SK-N-SH treated with all-trans-retinoic acid at 6 μM for 48 hours (cell line): Measurements from ENCODE around the gene PLN.

ENCODE experiments used
- ATAC-seq: fragments of 200-7000 bp; cut with Tn5 transposase; 3 replicates; pipeline ENCODE4 v1.9.1; 2020; ENCODE audit warnings: mild to moderate bottlenecking, moderate library complexity
- ARNTL ChIP-seq: fragments of 450-650 bp; formaldehyde crosslinking; IDR thresholded peaks from 2 replicates; pipeline ENCODE4 v1.5.0; 2020; ENCODE audit warnings: low read depth, mild to moderate bottlenecking, moderate library complexity, borderline replicate concordance
- BACH2 ChIP-seq: fragments of 250-450 bp; sonication (Bioruptor Pico); IDR thresholded peaks from 2 replicates; pipeline ENCODE4 v1.9.0; 2021; ENCODE audit warnings: mild to moderate bottlenecking, borderline replicate concordance
- CREB5 ChIP-seq: fragments of 250-450 bp; sonication (Bioruptor Pico); IDR thresholded peaks from 2 replicates; pipeline ENCODE4 v1.5.1; 2020; ENCODE audit warnings: low read depth, mild to moderate bottlenecking, moderate library complexity
- CSDC2 ChIP-seq: fragments of 250-450 bp; sonication (Bioruptor Pico); IDR thresholded peaks from 2 replicates; pipeline ENCODE4 v1.5.0; 2020; ENCODE audit warnings: mild to moderate bottlenecking, moderate library complexity
- ESRRG ChIP-seq: fragments of 250-450 bp; sonication (Bioruptor Pico); IDR thresholded peaks from 2 replicates; pipeline ENCODE4 v1.6.1; 2021; ENCODE audit warnings: mild to moderate bottlenecking
- GLIS3 ChIP-seq: fragments of 250-450 bp; sonication (Bioruptor Pico); IDR thresholded peaks from 2 replicates; pipeline ENCODE4 v1.5.0; 2020; ENCODE audit warnings: mild to moderate bottlenecking, moderate library complexity
- ISL1 ChIP-seq: fragments of 250-450 bp; sonication (Bioruptor Pico); IDR thresholded peaks from 2 replicates; pipeline ENCODE4 v2.1.2; 2022; ENCODE audit warnings: mild to moderate bottlenecking, moderate library complexity
- PATZ1 ChIP-seq: fragments of 250-450 bp; sonication (Bioruptor Pico); IDR thresholded peaks from 2 replicates; pipeline ENCODE4 v1.8.0; 2020; ENCODE audit warnings: mild to moderate bottlenecking, moderate library complexity, borderline replicate concordance
- PPARA ChIP-seq: fragments of 250-450 bp; sonication (Bioruptor Pico); IDR thresholded peaks from 2 replicates; pipeline ENCODE4 v1.5.0; 2020; ENCODE audit warnings: mild to moderate bottlenecking, borderline replicate concordance
- RARB ChIP-seq: fragments of 250-450 bp; sonication (Bioruptor Pico); IDR thresholded peaks from 2 replicates; pipeline ENCODE4 v1.8.0; 2021; ENCODE audit warnings: mild to moderate bottlenecking, moderate library complexity
- SNAI2 ChIP-seq: fragments of 250-450 bp; sonication (Bioruptor Pico); IDR thresholded peaks from 2 replicates; pipeline ENCODE4 v1.5.0; 2020; ENCODE audit warnings: mild to moderate bottlenecking, moderate library complexity
- TOX ChIP-seq: fragments of 250-450 bp; sonication (Bioruptor Pico); IDR thresholded peaks from 2 replicates; pipeline ENCODE4 v1.8.0; 2021; ENCODE audit warnings: mild to moderate bottlenecking, moderate library complexity, borderline replicate concordance
- ZC3H10 ChIP-seq: fragments of 250-450 bp; sonication (Bioruptor Pico); IDR thresholded peaks from 2 replicates; pipeline ENCODE4 v1.5.1; 2021; ENCODE audit warnings: mild to moderate bottlenecking, moderate library complexity
- ZFP30 ChIP-seq: fragments of 450-650 bp; formaldehyde crosslinking; IDR thresholded peaks from 2 replicates; pipeline ENCODE4 v1.5.0; 2022; ENCODE audit warnings: mild to moderate bottlenecking, moderate library complexity
- ZNF70 ChIP-seq: fragments of 450-650 bp; formaldehyde crosslinking; IDR thresholded peaks from 2 replicates; pipeline ENCODE4 v1.5.0; 2020; ENCODE audit warnings: mild to moderate bottlenecking, moderate library complexity
- ZNF8 ChIP-seq: fragments of 450-650 bp; formaldehyde crosslinking; IDR thresholded peaks from 2 replicates; pipeline ENCODE4 v1.5.0; 2020; ENCODE audit warnings: mild to moderate bottlenecking, moderate library complexity
- TF ChIP-seq, protein P1 (sequence below): fragments of 250-450 bp; sonication (Bioruptor Pico); IDR thresholded peaks from 2 replicates; pipeline ENCODE4 v1.5.0; 2020; ENCODE audit warnings: mild to moderate bottlenecking, moderate library complexity
- TF ChIP-seq, protein P2 (sequence below): fragments of 250-450 bp; sonication (Bioruptor Pico); IDR thresholded peaks from 2 replicates; pipeline ENCODE4 v1.8.0; 2021; ENCODE audit warnings: low read depth, mild to moderate bottlenecking, moderate library complexity, borderline replicate concordance

The PLN gene

DNA sequence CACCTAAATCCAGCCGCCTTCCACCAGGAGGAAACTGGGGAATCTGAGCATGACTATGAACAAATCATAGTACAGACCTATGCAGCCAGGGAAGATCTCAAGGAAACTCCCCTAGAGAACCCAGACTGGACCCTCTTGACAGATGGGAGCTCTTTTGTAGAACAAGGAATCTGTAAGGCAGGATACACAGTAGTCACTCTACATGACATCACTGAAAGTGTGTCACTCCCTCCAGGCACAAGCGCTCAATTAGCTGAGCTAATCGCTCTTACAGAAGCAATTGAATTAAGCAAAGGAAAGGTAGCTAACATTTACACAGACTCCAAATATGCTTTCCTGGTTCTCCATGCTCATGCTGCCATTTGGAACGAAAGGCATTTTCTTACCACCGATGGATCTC lies 36.8 kb downstream of the PLN start:
- TF ChIP-seq, protein P1, sequence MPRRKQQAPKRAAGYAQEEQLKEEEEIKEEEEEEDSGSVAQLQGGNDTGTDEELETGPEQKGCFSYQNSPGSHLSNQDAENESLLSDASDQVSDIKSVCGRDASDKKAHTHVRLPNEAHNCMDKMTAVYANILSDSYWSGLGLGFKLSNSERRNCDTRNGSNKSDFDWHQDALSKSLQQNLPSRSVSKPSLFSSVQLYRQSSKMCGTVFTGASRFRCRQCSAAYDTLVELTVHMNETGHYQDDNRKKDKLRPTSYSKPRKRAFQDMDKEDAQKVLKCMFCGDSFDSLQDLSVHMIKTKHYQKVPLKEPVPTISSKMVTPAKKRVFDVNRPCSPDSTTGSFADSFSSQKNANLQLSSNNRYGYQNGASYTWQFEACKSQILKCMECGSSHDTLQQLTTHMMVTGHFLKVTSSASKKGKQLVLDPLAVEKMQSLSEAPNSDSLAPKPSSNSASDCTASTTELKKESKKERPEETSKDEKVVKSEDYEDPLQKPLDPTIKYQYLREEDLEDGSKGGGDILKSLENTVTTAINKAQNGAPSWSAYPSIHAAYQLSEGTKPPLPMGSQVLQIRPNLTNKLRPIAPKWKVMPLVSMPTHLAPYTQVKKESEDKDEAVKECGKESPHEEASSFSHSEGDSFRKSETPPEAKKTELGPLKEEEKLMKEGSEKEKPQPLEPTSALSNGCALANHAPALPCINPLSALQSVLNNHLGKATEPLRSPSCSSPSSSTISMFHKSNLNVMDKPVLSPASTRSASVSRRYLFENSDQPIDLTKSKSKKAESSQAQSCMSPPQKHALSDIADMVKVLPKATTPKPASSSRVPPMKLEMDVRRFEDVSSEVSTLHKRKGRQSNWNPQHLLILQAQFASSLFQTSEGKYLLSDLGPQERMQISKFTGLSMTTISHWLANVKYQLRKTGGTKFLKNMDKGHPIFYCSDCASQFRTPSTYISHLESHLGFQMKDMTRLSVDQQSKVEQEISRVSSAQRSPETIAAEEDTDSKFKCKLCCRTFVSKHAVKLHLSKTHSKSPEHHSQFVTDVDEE (CRISPR knock-in tag), result no peak
- TF ChIP-seq CREB5 (no peak), RARB (CRISPR knock-in tag) (no peak), ESRRG (CRISPR knock-in tag) (no peak), ZNF70 (CRISPR knock-in tag) (no peak), ZNF8 (CRISPR knock-in tag) (no peak)
- TF ChIP-seq, protein P2, sequence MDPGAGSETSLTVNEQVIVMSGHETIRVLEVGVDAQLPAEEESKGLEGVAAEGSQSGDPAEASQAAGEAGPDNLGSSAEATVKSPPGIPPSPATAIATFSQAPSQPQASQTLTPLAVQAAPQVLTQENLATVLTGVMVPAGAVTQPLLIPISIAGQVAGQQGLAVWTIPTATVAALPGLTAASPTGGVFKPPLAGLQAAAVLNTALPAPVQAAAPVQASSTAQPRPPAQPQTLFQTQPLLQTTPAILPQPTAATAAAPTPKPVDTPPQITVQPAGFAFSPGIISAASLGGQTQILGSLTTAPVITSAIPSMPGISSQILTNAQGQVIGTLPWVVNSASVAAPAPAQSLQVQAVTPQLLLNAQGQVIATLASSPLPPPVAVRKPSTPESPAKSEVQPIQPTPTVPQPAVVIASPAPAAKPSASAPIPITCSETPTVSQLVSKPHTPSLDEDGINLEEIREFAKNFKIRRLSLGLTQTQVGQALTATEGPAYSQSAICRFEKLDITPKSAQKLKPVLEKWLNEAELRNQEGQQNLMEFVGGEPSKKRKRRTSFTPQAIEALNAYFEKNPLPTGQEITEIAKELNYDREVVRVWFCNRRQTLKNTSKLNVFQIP (CRISPR knock-in tag), result no peak
- TF ChIP-seq, all 23 proteins: peak for 0
- ATAC-seq, result no peak

- TF ChIP-seq BACH2 (CRISPR knock-in tag), result no peak
- TF ChIP-seq ZC3H10 (CRISPR knock-in tag), result no peak
- TF ChIP-seq CREB5, result no peak
- TF ChIP-seq GLIS3, result no peak
- no peak for TF ChIP-seq RARB (CRISPR knock-in tag)
- no peak for TF ChIP-seq ESRRG (CRISPR knock-in tag)
- no peak for TF ChIP-seq ISL1 (CRISPR knock-in tag)
- TF ChIP-seq PATZ1 (CRISPR knock-in tag), result no peak
- no peak for TF ChIP-seq CSDC2 (CRISPR knock-in tag)
- no peak for TF ChIP-seq ZNF8 (CRISPR knock-in tag)
- no peak for TF ChIP-seq ZFP30
- no peak for ATAC-seq
These were observed 38.8 kb downstream of the PLN start for GRCh38 chr6:118586746-118587485.

GRCh38 chr6:118588626-118589025 lies 40.5 kb downstream of the PLN start:
- ATAC-seq, result no peak
- TF ChIP-seq SNAI2 (CRISPR knock-in tag), result no peak
- no peak for TF ChIP-seq BACH2 (CRISPR knock-in tag)
- TF ChIP-seq ZNF70 (CRISPR knock-in tag), result no peak
- TF ChIP-seq ISL1 (CRISPR knock-in tag), result no peak
- no peak for TF ChIP-seq CSDC2 (CRISPR knock-in tag)
- no peak for TF ChIP-seq ESRRG (CRISPR knock-in tag)
- no peak for TF ChIP-seq ARNTL (CRISPR knock-in tag)
- TF ChIP-seq TOX, result no peak
- TF ChIP-seq, all 23 proteins: peak for 0

DNA sequence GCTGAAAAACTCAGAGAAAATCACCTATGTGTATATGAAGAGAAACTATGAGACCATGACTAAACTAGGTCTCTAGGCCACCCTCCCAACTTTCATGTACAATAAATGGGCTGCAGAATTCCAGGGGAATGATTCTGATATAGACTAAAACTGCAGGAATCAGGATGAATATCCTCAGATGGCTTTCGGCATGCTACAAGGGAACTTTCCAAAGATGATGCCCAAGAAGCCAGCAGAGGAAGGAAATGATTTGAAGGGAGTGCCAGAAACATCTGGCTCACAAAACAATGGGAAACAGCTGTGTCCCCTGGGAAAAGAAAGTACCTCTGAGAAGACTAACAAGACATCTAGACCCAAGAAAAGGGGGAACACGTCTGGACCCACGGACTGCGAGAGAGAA lies 41.1 kb downstream of the PLN start:
- TF ChIP-seq PPARA (CRISPR knock-in tag) (no peak), ISL1 (CRISPR knock-in tag) (no peak)
- TF ChIP-seq, all 23 proteins: peak for 0

More for the DNA sequence above, 41.1 kb downstream of the PLN start:
- no peak for ATAC-seq
